ENCODE results near the gene CACNA2D3.

- TF ChIP-seq, protein P1, sequence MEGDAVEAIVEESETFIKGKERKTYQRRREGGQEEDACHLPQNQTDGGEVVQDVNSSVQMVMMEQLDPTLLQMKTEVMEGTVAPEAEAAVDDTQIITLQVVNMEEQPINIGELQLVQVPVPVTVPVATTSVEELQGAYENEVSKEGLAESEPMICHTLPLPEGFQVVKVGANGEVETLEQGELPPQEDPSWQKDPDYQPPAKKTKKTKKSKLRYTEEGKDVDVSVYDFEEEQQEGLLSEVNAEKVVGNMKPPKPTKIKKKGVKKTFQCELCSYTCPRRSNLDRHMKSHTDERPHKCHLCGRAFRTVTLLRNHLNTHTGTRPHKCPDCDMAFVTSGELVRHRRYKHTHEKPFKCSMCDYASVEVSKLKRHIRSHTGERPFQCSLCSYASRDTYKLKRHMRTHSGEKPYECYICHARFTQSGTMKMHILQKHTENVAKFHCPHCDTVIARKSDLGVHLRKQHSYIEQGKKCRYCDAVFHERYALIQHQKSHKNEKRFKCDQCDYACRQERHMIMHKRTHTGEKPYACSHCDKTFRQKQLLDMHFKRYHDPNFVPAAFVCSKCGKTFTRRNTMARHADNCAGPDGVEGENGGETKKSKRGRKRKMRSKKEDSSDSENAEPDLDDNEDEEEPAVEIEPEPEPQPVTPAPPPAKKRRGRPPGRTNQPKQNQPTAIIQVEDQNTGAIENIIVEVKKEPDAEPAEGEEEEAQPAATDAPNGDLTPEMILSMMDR (IDR thresholded peaks at IDR 0.05) = no peak
- TF ChIP-seq POLR2A (IDR thresholded peaks at IDR 0.05) = no peak
Measured at GRCh38 chr3:54950391-54951003, 828.1 kb downstream of the CACNA2D3 start.
